NCI-H2081 treated with DMSO at 0.1 percent for 48 hours (cell line): ENCODE data around the gene ATP11A.
A peak's percentile ranks its signal among the peaks of the same experiment; 100 is the strongest.
"Not testable (repeated sequence)": the region's sequence is repeated elsewhere in the genome, so short reads cannot be mapped to it uniquely, and the experiment has no call there.

Experiments
- DNase-seq: peaks from one replicate; lab custom pipeline; 2025; lab: John Stamatoyannopoulos, UW

The ATP11A gene

GRCh38 chr13:112877976-112878955 is 188.4 kb downstream of the ATP11A start:
- DNase-seq: no peak

GRCh38 chr13:112879283-112879833 is 189.5 kb downstream of the ATP11A start:
- DNase-seq: no peak

DNA sequence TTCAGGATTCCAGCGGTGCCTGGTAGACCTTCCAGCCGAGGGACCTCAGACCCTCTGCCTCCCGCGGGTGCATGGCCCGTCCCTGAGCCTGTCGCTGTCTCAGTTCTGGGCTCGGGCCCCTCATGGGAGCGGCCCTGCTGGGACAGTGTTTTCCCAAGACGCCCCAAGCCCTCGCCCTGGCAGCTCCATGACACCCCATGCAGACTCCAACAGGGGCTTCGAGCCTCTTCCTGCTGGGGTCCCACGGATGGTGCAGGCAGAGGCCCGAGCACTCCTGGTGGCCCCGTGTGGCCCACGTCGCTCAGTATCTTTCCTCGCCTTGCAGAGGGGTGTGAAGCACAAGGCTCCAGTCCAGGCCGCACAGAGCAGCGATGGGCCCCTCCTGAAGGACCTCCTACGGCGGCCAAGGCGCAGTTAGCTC is 190.4 kb downstream of the ATP11A start:
- no peak for DNase-seq

DNA sequence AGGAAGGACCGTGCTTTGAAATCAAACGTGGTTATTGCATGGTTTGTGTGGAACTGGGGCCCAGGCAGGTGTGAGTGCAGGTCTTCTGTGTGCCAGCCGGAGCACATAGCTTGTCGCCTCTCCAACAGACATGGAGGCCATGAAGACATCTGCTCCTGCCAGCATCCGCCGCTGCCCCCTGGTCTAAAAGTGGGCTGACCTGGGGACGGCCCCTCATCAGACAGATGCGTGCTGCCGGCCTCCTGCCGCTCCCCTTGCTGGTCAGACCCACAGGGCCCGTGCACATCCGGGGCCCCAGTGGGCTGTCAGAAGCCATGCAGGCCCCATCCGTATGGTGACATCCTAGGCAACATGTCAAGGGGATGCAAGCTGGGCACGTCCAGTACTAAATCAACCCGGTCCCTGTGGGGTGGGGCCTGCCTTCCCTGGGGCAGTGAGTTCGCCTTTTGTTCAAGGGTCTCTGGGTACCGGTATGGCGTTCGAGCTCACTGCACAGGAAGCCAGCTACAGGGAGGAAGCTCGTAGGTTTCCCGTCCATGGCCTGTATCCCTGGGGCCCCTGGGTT is 191.2 kb downstream of the ATP11A start:
- no peak for DNase-seq

DNA sequence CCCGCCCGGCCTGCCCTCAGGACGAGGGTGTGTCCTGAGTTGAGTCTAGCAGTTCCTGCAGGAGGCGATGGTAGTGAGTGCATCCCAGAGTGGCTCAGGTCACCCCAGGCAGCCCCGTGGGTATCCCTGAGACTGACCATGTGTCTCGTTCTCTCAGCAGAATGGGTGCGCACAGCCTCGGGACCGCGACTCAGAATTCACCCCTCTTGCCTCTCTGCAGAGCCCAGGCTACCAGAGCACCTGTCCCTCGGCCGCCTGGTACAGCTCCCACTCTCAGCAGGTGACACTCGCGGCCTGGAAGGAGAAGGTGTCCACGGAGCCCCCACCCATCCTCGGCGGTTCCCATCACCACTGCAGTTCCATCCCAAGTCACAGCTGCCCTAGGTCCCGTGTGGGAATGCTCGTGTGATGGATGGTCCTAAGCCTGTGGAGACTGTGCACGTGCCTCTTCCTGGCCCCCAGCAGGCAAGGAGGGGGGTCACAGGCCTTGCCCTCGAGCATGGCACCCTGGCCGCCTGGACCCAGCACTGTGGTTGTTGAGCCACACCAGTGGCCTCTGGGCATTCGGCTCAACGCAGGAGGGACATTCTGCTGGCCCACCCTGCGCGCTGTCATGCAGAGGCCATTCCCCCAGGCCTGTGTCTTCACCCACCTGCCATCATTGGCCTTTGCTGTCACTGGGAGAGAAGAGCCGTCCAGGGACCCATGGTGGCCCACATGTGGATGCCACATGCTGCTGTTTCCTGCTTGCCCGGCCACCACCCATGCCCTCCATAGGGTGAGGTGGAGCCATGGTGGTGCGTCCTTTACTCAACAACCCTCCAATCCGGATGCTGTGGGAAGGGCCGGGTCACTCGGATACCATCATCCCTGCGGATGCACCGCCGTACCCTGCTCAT is 192.1 kb downstream of the ATP11A start:
- DNase-seq: no peak

GRCh38 chr13:112882555-112883024 is 192.8 kb downstream of the ATP11A start:
- DNase-seq: no peak

DNA sequence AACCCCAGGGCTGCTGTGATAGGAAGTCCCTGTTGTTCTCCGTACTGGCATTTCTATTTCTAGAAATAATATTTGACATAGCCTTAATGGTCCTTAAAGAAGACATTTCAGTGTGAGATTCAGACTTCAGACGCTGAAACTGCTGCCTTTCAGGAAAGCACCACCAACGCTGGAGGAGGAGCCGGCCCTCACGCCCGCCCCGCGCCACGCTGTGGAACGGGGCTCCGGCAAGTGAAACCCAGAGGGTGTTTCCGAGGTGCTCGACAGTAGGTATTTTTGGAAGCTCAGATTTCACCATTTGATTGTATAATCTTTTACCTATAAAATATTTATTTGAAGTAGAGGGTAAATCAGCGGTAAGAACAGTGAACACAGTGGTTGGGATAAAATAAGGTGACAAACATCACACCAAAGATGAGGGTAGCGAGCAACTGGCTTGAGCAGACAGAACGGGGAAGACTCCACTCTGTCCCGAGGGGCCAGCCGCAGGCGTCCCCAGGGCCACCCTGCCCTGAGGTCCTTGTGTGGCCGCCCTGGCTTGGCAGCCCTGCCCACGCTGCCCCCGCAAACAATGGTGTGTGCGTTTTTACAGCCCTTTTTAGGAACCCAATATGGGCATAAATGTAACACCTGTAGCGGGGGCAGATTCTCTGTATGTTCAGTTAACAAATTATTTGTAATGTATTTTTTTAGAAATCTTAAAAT is 193.6 kb downstream of the ATP11A start:
- DNase-seq: no peak

GRCh38 chr13:112884700-112885099 is 194.9 kb downstream of the ATP11A start:
- DNase-seq: not testable (repeated sequence)

DNA sequence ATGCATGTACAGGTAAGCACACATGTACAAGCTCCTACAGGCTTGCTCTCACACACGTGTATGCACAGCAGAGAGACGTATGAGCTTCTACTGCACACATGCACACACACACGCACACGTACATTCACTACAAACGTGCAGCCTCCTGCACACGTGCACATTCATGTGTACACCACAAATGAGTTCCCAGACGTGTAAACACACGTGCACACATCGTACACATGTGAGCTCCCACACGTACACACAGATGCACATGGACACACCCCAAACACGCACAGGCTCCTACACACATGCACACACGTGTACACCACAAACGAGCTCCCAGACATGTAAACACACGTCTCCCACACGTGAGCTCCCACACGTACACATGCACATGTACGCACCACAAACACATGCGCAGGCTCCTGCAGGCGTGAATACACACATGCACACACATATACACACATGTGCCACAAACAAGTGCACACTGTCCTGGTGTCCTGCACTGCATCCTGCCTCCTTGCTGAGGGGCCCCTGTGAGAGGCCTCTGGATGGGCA is 195.5 kb downstream of the ATP11A start:
- no peak for DNase-seq

- no peak for DNase-seq
Observed at GRCh38 chr13:112885782-112886268, 196.0 kb downstream of the ATP11A start.

- no peak for DNase-seq
Observed at GRCh38 chr13:112887151-112887550, 197.3 kb downstream of the ATP11A start.

- DNase-seq: no peak
Observed at GRCh38 chr13:112887557-112887991, 197.7 kb downstream of the ATP11A start.

DNA sequence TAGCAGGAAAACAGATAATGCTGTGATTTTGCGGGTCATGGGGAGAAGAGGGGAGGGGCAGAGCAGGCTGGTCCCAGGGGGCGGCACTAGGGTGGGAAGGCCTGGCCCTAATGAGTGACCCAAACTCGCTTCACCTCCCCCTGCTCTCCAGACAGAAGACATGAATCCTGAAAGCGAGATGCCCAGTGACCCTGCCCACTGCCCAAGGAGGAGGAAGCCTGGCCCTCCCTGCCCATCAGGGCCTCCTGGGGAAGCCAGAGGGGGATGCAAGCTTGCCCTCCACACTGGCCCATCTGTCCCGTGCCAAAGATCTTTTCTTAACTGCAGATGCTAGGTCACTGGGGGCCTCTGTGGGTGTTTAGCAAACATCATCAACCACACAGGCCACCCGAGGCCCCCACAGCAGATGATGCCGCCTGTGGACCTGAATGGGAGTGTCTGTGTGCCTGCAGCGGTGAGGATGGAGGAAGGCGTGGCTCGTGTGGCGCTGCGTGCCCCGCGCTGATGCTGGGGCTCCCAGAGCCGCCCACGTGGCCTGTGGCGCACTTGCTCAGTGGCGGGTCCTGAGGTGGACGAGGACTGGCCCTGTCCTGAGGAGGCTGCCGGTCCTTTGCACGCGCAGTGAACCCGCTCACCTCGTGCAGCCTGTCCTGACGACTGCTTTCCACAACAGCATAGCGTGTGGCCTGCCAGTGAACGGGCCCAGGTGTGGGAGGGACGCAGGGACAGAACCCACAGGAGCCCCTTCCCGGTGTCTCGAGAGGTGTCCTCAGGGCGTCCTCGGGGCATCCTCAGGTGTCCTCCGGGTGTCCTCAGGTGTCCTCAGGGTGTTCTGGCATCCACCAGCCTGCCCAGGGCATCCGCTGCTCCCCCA is 198.6 kb downstream of the ATP11A start:
- no peak for DNase-seq

DNA sequence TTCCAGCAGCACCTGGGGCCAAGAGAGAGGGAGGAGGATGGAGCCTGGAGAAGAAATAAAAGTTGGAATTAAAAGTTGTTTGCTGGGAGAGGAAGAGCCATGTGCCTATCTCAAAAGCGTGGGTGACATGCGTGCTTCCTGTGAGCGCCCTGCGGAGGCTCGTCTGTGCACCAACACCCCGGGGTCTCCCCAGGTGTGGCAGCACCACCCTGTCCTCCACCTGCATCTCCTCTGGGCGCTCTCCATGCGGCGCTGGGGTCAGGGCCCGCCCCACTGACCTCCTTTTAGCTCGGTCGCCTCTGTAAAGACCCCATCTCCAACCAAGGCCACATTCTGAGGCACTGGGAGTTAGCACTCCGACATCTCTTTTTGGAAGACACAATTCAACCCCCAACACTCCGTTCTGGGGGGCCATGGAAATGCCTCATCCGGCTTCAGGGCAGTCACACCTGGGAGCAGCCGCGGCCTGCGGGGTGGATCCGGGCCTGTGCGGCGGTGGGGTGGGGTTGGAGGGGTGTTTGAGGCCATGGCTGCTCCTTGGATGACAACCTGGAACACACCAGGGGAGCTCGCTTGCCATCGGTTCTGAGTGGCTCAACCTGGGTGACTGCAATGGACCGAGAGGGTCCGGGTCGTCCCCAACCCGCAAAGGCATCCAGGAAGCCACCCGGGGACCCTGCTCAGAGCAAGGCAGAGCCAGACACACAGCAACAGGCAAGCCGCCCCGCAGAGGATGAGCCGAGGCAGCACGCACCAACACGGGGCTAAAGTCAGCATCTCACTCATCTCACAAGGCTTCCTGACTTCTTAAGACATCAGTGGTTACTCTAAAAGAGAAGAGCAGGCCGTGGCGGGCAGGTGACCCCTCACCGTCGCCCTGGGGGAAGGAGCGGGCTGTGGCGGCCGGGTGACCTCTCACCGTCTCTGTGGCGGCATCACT is 199.8 kb downstream of the ATP11A start:
- no peak for DNase-seq

DNA sequence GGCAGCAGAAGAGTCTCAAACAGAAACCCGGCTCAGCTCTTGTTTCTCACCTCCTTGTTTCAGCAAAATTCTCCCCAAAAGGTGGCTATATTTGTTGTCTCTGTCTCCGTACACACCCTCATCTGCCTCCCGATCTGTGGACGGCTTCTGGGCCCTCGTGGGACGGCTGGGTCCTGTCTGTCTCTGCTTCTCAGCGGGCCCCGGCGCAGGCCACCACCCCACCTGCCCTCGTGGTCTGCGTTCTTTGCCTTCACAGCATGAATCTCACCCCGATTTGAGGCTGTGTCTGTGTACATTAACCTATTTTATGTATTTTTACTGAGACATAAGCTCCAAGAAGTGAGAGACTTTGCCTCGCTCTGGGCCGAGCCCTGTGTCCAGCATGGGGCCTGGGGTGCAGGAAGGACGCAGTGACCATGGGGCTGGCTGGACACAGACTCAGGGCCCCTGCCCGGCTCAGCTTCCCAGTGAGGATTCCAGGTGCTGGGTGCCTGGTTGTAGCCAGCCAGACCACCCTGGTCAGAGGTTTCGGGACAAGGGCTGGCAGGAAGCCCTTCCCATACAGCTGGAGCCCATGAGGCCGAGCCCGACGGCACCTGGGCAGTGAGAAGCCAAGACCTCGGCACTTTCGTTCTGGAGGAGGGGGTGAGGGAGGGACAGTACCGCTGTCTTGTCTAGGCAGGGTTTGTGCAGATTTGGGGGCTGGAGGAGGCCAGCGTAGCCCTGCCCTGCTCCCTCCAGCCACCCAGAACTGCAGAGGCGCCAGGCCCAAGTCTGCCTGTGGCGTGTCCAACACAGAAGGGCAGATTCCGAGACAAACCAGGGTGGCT is 200.7 kb downstream of the ATP11A start:
- DNase-seq: no peak

DNA sequence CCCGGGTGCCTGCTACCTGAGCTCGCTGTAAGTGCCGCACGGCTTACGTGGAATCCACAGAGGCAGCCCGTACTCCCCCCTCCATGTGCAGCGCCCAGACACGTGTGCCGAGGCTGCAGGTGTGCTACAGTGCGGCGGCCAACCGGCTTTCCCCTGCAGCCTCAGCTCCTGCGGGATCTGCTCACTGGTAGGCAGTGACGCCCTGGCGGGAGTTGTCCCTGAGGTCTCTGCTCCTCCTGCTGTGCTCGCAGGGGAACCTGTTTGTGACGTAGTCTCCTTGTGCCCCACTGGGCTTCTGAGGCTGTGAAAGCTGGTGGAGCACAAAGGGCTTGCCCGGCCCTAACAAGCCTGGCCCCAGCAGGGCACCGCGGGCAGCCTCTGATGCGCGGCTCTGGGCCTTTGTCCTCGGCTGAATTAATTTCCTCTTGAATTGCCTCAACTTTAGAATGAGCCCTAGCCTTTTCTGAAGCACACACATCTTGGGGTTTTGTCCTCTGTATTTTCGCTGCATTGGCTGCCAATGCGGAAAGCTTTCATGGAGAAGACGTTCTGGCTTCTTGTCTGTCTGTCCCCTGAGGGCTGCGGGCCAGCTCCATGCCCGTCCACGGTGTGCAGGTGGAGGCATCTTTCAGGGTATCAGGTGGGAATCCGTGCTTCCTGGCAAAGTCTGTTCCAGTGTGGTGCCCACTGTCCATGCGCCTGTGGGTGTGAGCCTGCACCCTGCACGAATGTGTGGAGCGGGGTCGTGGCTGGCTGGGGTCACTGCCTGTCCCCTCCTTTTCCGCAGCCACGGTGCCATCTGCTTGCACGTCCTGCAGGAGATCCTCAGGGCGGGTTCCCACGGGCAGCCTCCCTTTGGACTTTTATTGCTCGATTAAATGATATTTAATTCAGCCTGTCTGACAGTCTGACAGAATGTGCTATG is 201.9 kb downstream of the ATP11A start:
- peak; percentile 63 for DNase-seq
